Measurements from ENCODE around the gene SLC1A2.

Gene SLC1A2

GRCh38 chr11:35288817-35289541 is 130.4 kb downstream of the SLC1A2 start:
- TF ChIP-seq CTCF (IDR thresholded peaks at IDR 0.05): no peak

DNA sequence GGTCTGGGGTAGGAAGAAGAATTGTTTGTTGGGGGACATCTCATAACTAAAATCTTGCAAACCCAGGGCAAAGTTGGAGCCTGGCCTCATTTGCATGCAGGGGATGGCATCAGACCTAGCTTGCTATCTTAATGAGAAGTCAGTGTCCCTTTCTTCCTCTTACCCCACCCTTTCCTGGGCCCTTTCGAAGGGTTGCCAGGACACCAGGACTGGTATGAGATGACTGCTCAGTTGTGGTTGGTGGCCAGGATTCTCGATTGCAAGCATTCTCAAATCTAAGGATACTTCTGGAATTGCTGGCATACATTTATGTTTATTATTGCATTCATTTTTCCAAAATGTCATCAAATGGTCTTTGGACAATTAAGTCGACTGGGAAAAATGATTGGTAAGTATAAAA is 131.0 kb downstream of the SLC1A2 start:
- no peak for TF ChIP-seq CTCF (IDR thresholded peaks at IDR 0.05)

GRCh38 chr11:35287344-35287890 is 131.9 kb downstream of the SLC1A2 start:
- TF ChIP-seq CTCF (IDR thresholded peaks at IDR 0.05): no peak

- TF ChIP-seq CTCF (IDR thresholded peaks at IDR 0.05): no peak
Measured at GRCh38 chr11:35286126-35286525, 133.2 kb downstream of the SLC1A2 start.

DNA sequence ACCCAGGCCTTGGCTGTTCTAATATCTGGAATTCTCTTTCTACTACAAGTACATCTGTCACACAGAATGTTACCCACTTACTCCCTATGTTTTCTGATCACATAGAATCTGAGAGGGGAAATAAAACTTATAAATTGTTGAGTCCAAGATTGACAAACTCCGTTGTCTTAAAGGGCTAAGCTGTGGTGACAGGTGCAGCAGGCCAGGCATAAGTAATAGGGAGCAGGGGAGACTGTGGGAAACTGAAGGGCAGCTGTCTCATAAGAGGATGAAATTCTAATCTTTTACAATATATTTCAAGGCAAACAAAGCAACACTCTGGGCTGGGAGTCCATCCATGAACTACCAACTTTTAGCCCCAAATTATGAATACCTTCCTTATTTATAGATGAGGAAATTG is 133.9 kb downstream of the SLC1A2 start:
- TF ChIP-seq CTCF (IDR thresholded peaks at IDR 0.05): no peak

- TF ChIP-seq CTCF (IDR thresholded peaks at IDR 0.05): no peak
Measured at GRCh38 chr11:35282221-35282882, 137.0 kb downstream of the SLC1A2 start.

DNA sequence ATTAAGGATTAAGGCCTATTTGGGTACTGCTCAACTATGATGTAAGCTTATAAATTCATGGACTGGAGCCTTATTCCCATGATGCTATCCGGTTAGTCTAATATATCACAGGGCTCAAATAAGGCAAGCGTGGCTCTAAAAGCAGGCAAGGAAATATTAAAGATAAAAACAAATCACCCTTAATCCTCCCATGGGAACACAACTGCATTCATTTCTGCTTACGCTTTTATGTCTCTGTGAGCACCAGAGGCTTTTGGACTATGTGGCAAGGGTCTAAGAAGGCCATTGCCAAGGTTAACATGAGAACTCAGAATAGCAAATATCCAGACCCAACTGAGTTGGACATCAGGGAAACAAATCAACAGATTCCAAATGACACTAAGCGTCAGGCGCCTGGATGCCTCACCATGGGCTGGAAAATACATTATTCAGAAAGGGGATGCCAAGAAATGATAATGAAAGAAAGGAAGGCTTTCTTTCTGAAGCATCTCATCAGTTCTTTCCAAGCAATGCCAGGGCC is 138.1 kb downstream of the SLC1A2 start:
- TF ChIP-seq CTCF (IDR thresholded peaks at IDR 0.05): no peak

Measured in LNCAP (cell line).